Measurements from ENCODE around the gene BNIPL.

Gene BNIPL

DNA sequence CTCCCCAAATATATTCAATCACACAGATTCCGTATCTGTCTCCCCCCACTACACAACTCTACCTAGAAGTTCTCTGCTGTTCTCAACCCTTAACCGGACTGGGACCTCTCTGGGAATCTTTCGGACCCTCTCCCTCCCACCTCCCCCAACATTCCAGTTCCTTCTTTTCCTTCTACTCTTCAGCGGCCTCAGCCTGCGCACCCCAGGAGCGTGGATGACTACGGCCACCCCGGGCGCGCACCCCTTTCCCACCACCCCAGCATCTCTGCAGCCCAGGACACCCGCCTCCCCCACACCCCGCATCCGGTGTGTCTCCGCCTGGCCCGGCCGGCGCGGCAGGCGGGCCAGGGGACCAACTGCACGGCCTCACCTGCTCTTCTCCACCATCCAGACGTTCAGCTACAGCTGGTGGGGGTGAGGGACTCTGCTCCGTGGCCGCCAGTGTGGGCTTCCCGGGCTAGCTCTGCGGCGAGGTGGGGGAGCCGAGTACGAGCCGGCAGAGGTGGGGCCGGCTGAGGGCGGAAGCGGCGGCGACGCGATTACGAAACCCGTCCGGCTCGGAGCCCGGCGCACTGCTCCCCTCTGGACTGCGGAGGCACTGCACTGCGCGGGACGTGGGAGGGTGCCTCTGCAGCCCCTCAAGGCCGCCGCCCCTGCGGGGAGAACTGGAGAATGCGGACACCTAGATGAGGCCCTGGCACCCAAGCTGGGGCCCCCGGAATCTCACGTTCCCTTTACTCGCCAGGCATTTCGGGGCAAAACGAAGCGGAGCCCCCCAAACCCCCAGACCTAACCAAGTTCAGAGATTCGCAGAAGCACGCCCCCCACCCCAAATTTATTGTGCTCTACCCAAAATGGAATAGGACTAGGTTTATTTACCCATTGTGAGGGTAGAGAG, 23.0 kb downstream of the BNIPL start, which contains the start of gene CDC42SE1:
Gene CDC42SE1, minus strand, starts transcription at position 514 of the 898 bp plus-strand sequence. CDS start 3,892 bp downstream, outside the sequence.
- DNase-seq (ENCODE audit: low spot score) = peak; percentile 84

DNA sequence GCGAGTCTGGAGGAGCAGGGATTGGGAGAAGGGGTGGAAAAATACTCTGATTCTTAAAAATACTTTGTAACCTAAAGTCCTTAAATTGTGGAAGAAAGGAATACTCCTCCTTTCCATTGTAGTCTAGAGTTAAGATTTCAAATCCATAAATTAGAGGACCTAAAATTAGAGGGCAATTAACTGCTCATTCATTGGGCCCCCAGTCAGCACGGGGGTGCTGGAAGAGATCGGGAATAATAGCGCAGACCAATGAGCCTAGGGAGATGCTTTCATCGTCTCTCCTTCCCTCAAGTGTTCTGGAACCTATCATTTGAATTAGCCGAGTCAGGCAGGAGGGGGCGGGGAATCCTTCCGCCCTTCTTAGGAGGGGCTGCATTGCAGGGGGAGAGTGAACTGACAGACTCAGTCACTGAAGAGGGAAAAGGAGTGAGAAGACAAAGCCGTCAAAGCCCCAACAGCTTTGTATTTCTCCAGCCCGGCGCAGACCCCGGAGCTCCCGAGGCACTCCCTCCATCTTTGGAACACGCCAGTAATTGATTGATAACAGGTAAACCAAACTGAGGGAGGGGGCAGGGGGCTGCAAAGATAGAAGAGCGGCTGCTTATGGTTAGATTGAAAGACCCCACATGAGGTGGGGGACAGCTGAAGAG, 23.7 kb downstream of the BNIPL start, which contains the start of gene MLLT11:
Gene MLLT11, plus strand, starts transcription at position 391 of the 650 bp plus-strand sequence. CDS start 6,828 bp downstream, outside the sequence.
- DNase-seq (ENCODE audit: low spot score) = peak; percentile 92

DNA sequence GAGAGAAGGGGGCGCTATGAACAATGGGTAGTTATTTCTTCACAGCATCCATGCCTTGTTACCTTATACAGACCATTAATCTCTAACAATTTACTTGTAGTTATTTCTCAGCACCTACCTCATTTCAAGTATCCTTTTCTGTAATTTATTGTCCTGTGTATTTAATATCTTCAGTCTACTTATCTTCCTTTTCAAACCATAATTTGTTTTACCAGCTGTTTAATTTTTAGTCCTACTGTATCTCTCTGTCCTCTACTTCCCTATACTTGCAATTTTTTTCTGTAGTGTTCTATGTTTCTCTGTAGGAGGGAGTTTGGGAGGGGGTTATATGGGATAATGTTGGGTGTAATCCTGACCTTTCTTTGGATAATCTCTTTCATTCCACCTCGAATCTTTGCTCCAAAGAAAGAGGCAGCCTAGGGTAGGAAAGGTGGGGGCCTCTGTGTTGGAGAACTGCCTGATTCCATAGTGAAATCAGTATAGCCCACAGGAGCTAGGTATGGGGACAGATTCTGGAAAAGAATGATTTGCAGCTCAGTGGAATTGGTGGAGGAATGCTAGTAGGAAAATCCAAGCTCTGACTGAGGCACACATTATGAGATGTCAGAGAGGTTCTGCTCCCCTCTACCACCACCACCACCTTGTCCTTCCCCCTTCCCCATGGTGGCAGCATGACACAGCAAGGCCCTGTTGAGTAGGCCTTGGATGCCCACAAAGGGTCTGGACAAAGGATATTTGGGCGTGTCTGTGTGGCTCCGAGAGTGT, 24.5 kb downstream of the BNIPL start:
- peak; percentile 55 for DNase-seq (ENCODE audit: low spot score)

DNA sequence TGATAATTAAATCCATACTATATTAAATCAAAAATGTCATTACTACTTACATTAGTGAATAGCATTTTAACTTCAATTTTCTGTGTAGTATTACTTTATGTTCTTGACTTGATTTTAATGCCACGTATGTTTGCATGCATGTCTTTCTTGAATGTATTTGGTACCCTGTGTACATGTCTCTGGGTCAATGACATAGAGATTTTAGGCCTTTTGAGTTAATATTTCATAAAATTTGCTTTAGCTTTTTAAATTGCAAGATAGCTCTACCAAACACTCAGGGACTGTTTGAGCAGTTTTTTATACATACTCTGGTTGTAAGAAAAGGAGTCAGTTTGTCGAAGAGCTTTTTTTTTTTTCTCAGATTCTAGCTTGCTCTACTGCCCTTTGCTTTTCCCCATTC, 25.3 kb downstream of the BNIPL start:
- no peak for DNase-seq (ENCODE audit: low spot score)

DNA sequence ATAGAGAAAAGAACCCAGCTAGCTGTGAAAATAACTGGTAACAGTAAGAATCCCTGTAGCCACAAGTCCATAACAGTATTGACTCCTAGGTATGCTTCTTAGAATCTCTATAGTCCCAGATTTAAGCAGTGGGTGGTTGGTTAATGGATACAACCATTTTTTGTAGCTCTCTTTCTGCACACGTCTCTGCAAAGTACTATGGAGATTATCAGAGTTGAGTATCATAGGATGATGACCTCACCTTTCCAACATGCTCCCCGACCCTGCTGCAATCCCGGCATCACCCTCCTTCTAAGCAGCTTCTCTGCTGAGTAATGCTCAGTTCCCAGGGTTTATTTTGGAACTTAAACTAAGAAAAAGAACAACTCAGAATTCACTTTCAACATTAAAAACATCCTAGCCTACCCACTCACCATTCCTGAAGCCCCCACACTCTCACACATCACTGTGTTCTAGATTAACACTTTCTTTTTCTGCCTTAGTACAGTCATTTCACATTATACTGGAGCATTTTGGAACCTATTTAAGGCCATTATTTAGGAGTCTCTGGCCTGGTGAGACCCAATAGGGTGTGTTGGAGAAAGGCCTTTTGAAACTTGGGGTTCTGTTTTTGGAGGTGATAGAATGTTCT, 26.5 kb downstream of the BNIPL start:
- DNase-seq (ENCODE audit: low spot score) = peak; percentile 36

DNA sequence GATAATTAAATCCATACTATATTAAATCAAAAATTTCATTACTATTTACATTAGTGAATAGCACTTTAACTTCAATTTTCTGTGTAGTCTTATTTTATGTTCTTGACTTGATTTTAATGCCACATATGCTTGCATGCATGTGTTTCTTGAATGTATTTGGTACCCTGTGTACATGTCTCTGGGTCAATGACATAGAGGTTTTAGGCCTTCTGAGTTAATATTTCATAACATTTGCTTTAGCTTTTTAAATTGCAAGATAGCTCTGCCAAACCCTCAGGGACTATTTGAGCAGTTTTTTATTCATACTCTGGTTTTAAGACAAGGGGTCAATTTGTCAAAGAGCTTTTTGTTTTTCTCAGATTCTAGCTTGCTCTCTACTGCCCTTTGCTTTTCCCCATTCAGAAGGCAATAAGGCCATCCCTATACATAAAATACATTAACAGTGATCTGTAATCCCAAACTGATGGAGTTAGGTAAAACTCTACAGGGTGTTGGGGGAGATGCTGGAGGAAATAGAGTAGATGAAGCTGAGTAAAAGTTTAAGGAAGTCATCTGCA, 28.8 kb downstream of the BNIPL start:
- DNase-seq (ENCODE audit: low spot score) = no peak

DNA sequence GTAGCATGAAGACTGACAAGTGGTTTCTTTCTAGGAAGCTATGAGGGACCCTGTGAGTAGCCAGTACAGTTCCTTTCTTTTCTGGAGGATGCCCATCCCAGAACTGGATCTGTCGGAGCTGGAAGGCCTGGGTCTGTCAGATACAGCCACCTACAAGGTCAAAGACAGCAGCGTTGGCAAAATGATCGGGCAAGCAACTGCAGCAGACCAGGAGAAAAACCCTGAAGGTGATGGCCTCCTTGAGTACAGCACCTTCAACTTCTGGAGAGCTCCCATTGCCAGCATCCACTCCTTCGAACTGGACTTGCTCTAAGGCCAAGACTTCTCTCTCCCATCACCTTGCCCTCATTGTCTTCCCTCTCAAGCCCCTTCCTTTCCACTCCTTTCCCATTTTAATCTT, 30.8 kb downstream of the BNIPL start:
- no peak for DNase-seq (ENCODE audit: low spot score)

DNA sequence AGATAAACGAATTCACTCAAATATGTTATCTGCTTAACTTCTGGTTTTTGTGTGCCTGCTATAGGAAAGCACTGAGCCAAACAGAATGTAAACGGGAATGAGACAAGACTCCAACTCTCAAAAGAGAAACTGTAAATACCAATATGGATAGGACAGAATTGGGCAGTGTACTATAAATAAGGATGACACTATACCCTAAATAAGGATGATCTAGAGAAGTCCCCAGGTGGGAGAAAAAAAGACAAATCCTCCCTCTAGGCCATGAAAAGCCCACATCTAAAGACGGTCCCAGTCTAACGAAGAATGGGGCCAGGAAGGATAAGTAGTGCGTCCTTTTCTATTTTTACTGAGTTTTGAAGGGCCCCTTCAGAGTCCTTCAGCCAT, 32.7 kb downstream of the BNIPL start:
- DNase-seq (ENCODE audit: low spot score) = no peak

DNA sequence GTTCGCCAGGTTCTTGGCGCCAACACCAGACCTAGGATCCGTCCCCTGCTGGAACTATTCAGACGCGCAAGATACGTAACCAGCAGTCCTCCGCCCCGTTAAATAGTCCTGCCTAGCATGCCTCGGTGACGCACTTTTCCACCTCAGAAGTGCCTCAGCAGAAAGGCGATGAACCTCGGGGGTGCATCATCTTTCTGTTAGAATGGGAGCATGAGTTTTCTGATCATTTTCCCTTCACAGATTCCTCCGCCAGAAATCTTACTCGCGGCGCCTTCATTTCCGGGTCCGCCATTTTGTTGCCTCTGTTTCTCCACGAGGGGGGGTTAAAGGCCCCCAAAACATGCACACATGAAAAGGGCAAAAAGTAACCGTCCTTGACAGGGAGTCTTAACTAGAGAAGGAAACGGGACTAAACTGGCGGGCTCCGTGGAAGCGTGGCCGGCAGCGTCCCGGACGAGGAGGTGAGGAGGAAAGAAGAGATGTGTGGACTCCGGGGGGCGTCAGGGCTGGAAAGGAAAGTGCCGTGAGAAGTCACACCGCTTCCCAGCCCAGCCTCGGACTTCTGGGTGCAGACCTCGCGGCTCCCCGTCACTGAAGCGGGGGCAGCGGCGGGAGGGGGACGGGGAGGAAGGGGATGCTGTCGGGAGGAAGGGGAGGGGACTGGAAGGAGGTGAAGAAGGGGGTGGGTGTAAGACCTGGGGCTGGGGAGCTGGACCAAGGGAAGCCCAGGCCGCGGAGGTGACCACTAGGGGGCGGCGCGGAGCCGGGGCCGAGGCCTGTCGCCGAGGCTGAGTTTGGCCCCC, 34.3 kb downstream of the BNIPL start, which contains the start of gene GABPB2:
Gene GABPB2, plus strand, starts transcription at position 288 of the 803 bp plus-strand sequence. CDS start 17,429 bp downstream, outside the sequence.
- DNase-seq (ENCODE audit: low spot score) = peak; percentile 95

DNA sequence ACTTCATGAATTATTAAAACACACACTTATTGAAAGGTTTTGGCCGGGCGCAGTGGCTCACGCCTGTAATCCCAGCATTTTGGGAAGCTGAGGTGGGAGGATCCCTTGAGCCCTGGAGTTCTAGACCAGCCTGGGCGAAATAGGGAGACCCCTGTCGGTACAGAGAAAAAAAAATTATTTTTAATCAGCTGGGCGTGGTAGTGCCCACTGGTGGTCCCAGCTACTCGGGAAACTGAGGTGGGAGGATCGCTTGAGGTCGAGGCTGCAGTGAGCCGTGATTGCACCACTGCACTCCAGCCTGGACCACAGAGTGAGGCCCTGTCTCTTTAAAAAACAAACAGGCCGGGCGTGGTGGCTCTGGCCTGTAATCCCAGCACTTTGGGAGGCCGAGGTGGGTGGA, 35.8 kb downstream of the BNIPL start:
- DNase-seq (ENCODE audit: low spot score) = no peak

DNA sequence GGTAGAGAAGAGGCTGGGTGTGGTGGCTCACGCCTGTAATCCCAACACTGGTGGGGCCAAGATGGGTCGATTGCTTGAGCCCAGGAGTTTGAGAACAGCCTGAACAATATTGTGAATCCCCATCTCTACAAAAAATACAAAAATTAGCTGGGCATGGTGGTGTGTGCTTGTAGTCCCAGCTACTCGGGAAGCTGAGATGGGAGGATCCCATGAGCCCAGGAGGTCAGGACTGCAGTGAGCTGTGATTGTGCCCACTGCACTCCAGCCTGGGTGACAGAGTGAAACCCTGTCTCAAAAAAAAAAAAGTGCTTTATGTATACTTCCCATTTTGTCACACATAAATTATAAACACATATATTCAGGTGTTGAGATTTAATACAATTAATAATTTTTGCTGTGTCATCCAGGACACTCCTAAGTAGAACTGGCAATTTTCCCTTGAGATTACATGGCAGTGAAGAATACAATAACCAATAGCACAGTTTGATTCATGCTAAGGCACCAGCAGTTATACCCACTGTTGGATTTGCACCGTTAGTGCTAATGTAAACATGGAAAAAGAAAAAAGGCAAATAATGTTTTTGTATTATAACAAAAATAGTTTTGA, 49.7 kb downstream of the BNIPL start:
- DNase-seq (ENCODE audit: low spot score) = no peak
